Memory B cell (primary cell): ENCODE measurements around the gene B3GNT9.

Source experiments
- ATAC-seq: fragments of 150-1000 bp; cut with Tn5 transposase; 2 replicates; pipeline ENCODE4 v1.10.0; 2021; ENCODE audit warnings: low read depth, mild to moderate bottlenecking, moderate library complexity
- DNase-seq, 2 donors: peaks; one replicate each; pipeline ENCODE4 v3.0.0; 2022; ENCODE audit warnings: low spot score in 2 of 2
- H3K27ac Mint-ChIP-seq: one replicate; pipeline ENCODE4 v1.8.0; 2022; ENCODE audit warnings: mild to moderate bottlenecking, moderate library complexity, mixed read lengths
- H3K27me3 Mint-ChIP-seq: one replicate; pipeline ENCODE4 v1.8.0; 2022; ENCODE audit warnings: mixed read lengths
- H3K36me3 Mint-ChIP-seq: one replicate; pipeline ENCODE4 v1.8.0; 2022; ENCODE audit warnings: mild to moderate bottlenecking, mixed read lengths
- H3K4me1 Mint-ChIP-seq: one replicate; pipeline ENCODE4 v1.8.0; 2022; ENCODE audit warnings: mixed read lengths
- H3K4me3 Mint-ChIP-seq: one replicate; pipeline ENCODE4 v1.8.0; 2022; ENCODE audit warnings: mild to moderate bottlenecking, moderate library complexity, mixed read lengths
- H3K9me3 Mint-ChIP-seq: one replicate; pipeline ENCODE4 v1.8.0; 2022; ENCODE audit warnings: mixed read lengths

Gene B3GNT9

GRCh38 chr16:67111951-67112444, 38.8 kb downstream of the B3GNT9 start:
- no peak for DNase-seq
- no peaks in the 10 kb centered on the region for H3K9me3 Mint-ChIP-seq
- peaks cover 2% of the 10 kb centered on the region for H3K36me3 Mint-ChIP-seq
- H3K27me3 Mint-ChIP-seq, result no peaks in the 10 kb centered on the region
- no peak overlapping the region for H3K4me3 Mint-ChIP-seq
- H3K27ac Mint-ChIP-seq, result no peak overlapping the region
- peaks cover 24% of the 10 kb centered on the region for H3K4me1 Mint-ChIP-seq
- no peak for ATAC-seq

GRCh38 chr16:67109407-67110135, 41.2 kb downstream of the B3GNT9 start, which contains the start of gene PHAF1:
PHAF1 (plus strand) TSS chr16:67109941; CDS start chr16:67110176, 235 bp downstream.
- Mint-ChIP-seq H3K27ac (peak within 1 kb of the TSS; percentile 87), H3K36me3 (peaks cover 2% of the 10 kb centered on the region), H3K9me3 (no peaks in the 10 kb centered on the region), H3K4me3 (peak within 1 kb of the TSS; percentile 97), H3K27me3 (no peaks in the 10 kb centered on the region), H3K4me1 (peaks cover 27% of the 10 kb centered on the region)
- ATAC-seq, result peak; percentile 77
- DNase-seq, result peak; percentile 98

GRCh38 chr16:67108931-67109406, 41.8 kb downstream of the B3GNT9 start:
- Mint-ChIP-seq H3K9me3 (no peaks in the 10 kb centered on the region), H3K27me3 (no peaks in the 10 kb centered on the region), H3K4me1 (peaks cover 32% of the 10 kb centered on the region), H3K27ac (peak overlapping the region; percentile 87), H3K4me3 (peak overlapping the region; percentile 97), H3K36me3 (peaks cover 2% of the 10 kb centered on the region)
- ATAC-seq (no peak), DNase-seq (no peak)

- no peak for DNase-seq
- peaks cover 2% of the 10 kb centered on the region for H3K36me3 Mint-ChIP-seq
- H3K4me1 Mint-ChIP-seq, result peaks cover 33% of the 10 kb centered on the region
- no peaks in the 10 kb centered on the region for H3K27me3 Mint-ChIP-seq
- no peaks in the 10 kb centered on the region for H3K9me3 Mint-ChIP-seq
- ATAC-seq, result no peak
- no peak overlapping the region for H3K27ac Mint-ChIP-seq
- H3K4me3 Mint-ChIP-seq, result no peak overlapping the region
Observed at GRCh38 chr16:67108489-67108888, 42.3 kb downstream of the B3GNT9 start.

- Mint-ChIP-seq H3K4me1 (peaks cover 25% of the 10 kb centered on the region), H3K27me3 (no peaks in the 10 kb centered on the region), H3K27ac (no peak overlapping the region), H3K9me3 (no peaks in the 10 kb centered on the region), H3K36me3 (no peaks in the 10 kb centered on the region), H3K4me3 (no peak overlapping the region)
- no peak for ATAC-seq
- DNase-seq, result no peak
Observed at GRCh38 chr16:67105881-67106280, 44.9 kb downstream of the B3GNT9 start.

- Mint-ChIP-seq H3K4me1 (peaks cover 22% of the 10 kb centered on the region), H3K4me3 (no peak overlapping the region), H3K27me3 (no peaks in the 10 kb centered on the region), H3K36me3 (no peaks in the 10 kb centered on the region), H3K9me3 (no peaks in the 10 kb centered on the region), H3K27ac (peak overlapping the region; percentile 82)
- DNase-seq, result no peak
- no peak for ATAC-seq
Observed at GRCh38 chr16:67105246-67105645, 45.6 kb downstream of the B3GNT9 start.

GRCh38 chr16:67104845-67105244, 46.0 kb downstream of the B3GNT9 start:
- Mint-ChIP-seq H3K27me3 (no peaks in the 10 kb centered on the region), H3K9me3 (no peaks in the 10 kb centered on the region), H3K27ac (peak overlapping the region; percentile 82), H3K36me3 (no peaks in the 10 kb centered on the region), H3K4me3 (no peak overlapping the region), H3K4me1 (peaks cover 22% of the 10 kb centered on the region)
- ATAC-seq (peak; percentile 33), DNase-seq (peak in 1 of 2 donors; percentile 11)

- H3K4me1 Mint-ChIP-seq, result peaks cover 18% of the 10 kb centered on the region
- H3K27me3 Mint-ChIP-seq, result no peaks in the 10 kb centered on the region
- ATAC-seq (peak; percentile 29), DNase-seq (no peak)
- no peaks in the 10 kb centered on the region for H3K36me3 Mint-ChIP-seq
- H3K9me3 Mint-ChIP-seq, result no peaks in the 10 kb centered on the region
- H3K27ac Mint-ChIP-seq, result peak overlapping the region; percentile 82
- no peak overlapping the region for H3K4me3 Mint-ChIP-seq
Observed at GRCh38 chr16:67104061-67104460, 46.7 kb downstream of the B3GNT9 start.

- ATAC-seq, result no peak
- Mint-ChIP-seq H3K36me3 (no peaks in the 10 kb centered on the region), H3K27ac (no peak overlapping the region), H3K4me1 (peaks cover 18% of the 10 kb centered on the region), H3K27me3 (no peaks in the 10 kb centered on the region), H3K9me3 (no peaks in the 10 kb centered on the region), H3K4me3 (no peak overlapping the region)
- DNase-seq, result no peak
Observed at GRCh38 chr16:67101311-67102082, 49.3 kb downstream of the B3GNT9 start.

GRCh38 chr16:67100569-67101310, 50.1 kb downstream of the B3GNT9 start:
- ATAC-seq, result peak; percentile 37
- H3K4me1 Mint-ChIP-seq, result peaks cover 14% of the 10 kb centered on the region
- H3K9me3 Mint-ChIP-seq, result no peaks in the 10 kb centered on the region
- DNase-seq, result no peak
- no peaks in the 10 kb centered on the region for H3K36me3 Mint-ChIP-seq
- H3K4me3 Mint-ChIP-seq, result no peak overlapping the region
- no peaks in the 10 kb centered on the region for H3K27me3 Mint-ChIP-seq
- H3K27ac Mint-ChIP-seq, result no peak overlapping the region

GRCh38 chr16:67098599-67098998, 52.2 kb downstream of the B3GNT9 start:
- Mint-ChIP-seq H3K27ac (no peak overlapping the region), H3K36me3 (no peaks in the 10 kb centered on the region), H3K4me3 (no peak overlapping the region), H3K4me1 (no peaks in the 10 kb centered on the region), H3K27me3 (no peaks in the 10 kb centered on the region), H3K9me3 (no peaks in the 10 kb centered on the region)
- ATAC-seq (no peak), DNase-seq (no peak)
